ENCODE data around the gene PTPRF.

DNA sequence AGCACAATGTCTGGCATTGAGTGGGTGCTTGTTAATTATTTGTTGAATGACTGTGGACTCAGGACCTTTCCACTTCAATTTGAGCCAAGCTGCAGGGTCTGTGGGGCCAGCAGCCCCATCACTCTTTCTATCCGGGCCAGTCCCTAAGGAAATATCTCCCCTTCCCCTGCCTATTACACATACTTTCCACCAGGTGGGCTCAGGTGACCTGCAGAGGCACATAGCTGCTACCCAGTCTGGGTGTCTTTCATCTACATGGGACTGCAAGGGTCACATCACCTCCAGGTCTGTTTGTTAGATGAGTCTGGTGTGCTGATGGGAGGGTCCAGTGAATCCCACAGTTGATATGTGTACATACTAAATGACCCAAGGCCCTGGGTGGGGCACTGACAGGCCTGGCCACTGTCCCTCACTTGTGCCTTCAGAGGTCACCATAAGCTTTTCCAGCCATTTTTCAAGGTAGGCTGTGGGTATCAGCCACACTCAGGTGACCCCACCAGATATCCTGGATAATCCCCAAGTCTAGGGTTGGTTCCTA lies 59.8 kb downstream of the PTPRF start:
- no peak for TF ChIP-seq POLR2AphosphoS5 (IDR thresholded peaks at IDR 0.05)
- TF ChIP-seq, protein P1, sequence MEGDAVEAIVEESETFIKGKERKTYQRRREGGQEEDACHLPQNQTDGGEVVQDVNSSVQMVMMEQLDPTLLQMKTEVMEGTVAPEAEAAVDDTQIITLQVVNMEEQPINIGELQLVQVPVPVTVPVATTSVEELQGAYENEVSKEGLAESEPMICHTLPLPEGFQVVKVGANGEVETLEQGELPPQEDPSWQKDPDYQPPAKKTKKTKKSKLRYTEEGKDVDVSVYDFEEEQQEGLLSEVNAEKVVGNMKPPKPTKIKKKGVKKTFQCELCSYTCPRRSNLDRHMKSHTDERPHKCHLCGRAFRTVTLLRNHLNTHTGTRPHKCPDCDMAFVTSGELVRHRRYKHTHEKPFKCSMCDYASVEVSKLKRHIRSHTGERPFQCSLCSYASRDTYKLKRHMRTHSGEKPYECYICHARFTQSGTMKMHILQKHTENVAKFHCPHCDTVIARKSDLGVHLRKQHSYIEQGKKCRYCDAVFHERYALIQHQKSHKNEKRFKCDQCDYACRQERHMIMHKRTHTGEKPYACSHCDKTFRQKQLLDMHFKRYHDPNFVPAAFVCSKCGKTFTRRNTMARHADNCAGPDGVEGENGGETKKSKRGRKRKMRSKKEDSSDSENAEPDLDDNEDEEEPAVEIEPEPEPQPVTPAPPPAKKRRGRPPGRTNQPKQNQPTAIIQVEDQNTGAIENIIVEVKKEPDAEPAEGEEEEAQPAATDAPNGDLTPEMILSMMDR (IDR thresholded peaks at IDR 0.05 in 8 of 11, conservative IDR thresholded peaks at IDR 0.05 in 3 of 11) = no peak
- TF ChIP-seq POLR2A (IDR thresholded peaks at IDR 0.05) = no peak

Data from spleen (tissue), 7 donors.